Measurements from ENCODE around the gene CHRM5.

- no peak for TF ChIP-seq RNF2 (IDR thresholded peaks at IDR 0.05)
- TF ChIP-seq MTA3 (IDR thresholded peaks at IDR 0.05; ENCODE audit: borderline replicate concordance): no peak
- TF ChIP-seq NBN (IDR thresholded peaks at IDR 0.05; ENCODE audit: low read depth): no peak
- no peak for TF ChIP-seq MAX (CRISPR knock-in tag; IDR thresholded peaks at IDR 0.05)
- no peak for TF ChIP-seq AFF4 (CRISPR knock-in tag; IDR thresholded peaks at IDR 0.05)
- TF ChIP-seq, protein P1, sequence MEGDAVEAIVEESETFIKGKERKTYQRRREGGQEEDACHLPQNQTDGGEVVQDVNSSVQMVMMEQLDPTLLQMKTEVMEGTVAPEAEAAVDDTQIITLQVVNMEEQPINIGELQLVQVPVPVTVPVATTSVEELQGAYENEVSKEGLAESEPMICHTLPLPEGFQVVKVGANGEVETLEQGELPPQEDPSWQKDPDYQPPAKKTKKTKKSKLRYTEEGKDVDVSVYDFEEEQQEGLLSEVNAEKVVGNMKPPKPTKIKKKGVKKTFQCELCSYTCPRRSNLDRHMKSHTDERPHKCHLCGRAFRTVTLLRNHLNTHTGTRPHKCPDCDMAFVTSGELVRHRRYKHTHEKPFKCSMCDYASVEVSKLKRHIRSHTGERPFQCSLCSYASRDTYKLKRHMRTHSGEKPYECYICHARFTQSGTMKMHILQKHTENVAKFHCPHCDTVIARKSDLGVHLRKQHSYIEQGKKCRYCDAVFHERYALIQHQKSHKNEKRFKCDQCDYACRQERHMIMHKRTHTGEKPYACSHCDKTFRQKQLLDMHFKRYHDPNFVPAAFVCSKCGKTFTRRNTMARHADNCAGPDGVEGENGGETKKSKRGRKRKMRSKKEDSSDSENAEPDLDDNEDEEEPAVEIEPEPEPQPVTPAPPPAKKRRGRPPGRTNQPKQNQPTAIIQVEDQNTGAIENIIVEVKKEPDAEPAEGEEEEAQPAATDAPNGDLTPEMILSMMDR (IDR thresholded peaks at IDR 0.05 in 2 of 3, conservative IDR thresholded peaks at IDR 0.05 in 1 of 3; ENCODE audit: insufficient read depth in 2 of 3, low read depth in 1 of 3, low read length in 3 of 3): no peak
- no peak for TF ChIP-seq POLR2A (conservative IDR thresholded peaks at IDR 0.05)
- no peak for TF ChIP-seq CEBPB (tag; IDR thresholded peaks at IDR 0.05)
Measured at GRCh38 chr15:34054081-34054707, 85.9 kb downstream of the CHRM5 start.

Measured in K562 (cell line).